Measurements from ENCODE around the gene VRTN. TPM values are rescaled to one million over a fixed set of nuclear protein-coding genes. Genes with fewer than 3 reads are reported as not detected.
A peak's percentile ranks its signal among the peaks of the same experiment; 100 is the strongest.

Gene VRTN
- total RNA-seq, 1 experiment from 2014 or later, result 104 TPM

DNA sequence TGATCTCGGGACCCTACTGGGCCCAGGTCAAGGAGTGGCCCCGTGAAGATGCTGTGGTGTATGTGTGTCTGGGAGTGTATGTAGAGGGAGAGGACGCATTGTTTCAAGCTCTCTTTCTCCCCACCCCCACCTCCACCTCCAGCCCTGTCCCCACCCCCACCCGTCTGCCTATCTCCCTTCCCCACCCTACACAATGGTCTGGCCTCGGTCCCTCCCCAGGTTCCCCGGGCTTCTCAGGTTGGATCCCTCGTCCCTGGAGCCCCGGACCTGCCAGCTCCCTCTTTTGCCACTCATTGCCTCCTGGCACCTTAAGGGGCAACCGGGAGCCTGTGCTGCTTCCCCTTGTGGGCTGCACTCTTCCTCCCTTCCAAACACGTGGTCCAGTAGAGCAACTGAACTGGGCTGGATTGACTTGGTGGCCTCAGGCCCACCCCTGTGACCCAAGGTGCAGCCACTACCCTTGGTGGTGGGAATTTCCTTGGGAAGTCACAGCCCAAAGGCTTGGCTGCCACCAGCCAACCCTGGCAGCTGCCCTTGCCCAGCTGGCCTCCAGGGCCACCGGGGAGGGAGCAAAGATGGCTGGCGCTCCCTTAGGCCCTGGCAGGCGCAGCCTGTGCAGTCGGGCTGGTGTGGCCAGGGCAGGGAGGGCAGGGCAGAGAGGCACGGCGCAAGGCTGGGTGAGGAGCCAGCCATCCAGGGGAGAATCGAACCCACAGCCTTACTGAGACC lies 628 bp downstream of the VRTN start:
- no peaks in the 10 kb centered on the region; a peak in 1 of 5 replicates for H3K9me3 Mint-ChIP-seq
- Histone ChIP-seq H2BK12ac (ENCODE audit: insufficient read length, low read depth, low read length) (no peak overlapping the region), H2BK120ac (ENCODE audit: low read depth, low read length, poor library complexity, severe bottlenecking) (no peak overlapping the region), H3K9ac (ENCODE audit: extremely low read depth, insufficient read length, low read length) (peak overlapping the region; percentile 76), H3K79me2 (ENCODE audit: insufficient read depth, low read length) (peaks cover 48% of the 10 kb centered on the region), H3K14ac (ENCODE audit: insufficient read depth, low read length) (peak overlapping the region; percentile 76), H3K56ac (ENCODE audit: insufficient read length, low read depth, low read length) (no peak overlapping the region), H3K4me1 (ENCODE audit: insufficient read depth, low read length) (peaks cover 3% of the 10 kb centered on the region; the same call in 1 of the 2 replicates), H3T11ph (ENCODE audit: low read length) (no peak overlapping the region), H3K18ac (ENCODE audit: insufficient read length, low read depth, low read length) (peak overlapping the region; percentile 45), H3K9me3 (ENCODE audit: control insufficient read depth, low read depth, low read length) (no peaks in the 10 kb centered on the region), H2AK5ac (ENCODE audit: insufficient read length, low read length) (no peak overlapping the region), H3K4ac (ENCODE audit: low read depth, low read length) (peak overlapping the region; percentile 2; the same call in 1 of the 2 replicates), H3K23me2 (ENCODE audit: insufficient read length, low read depth, low read length, poor library complexity, severe bottlenecking) (peaks cover 29% of the 10 kb centered on the region), H2BK20ac (ENCODE audit: low read depth, low read length, poor library complexity, severe bottlenecking) (no peak overlapping the region), H2AFZ (ENCODE audit: low read length) (no peak overlapping the region), H4K8ac (replicated peaks; ENCODE audit: insufficient read length, low read depth, low read length) (no peak overlapping the region), H2BK15ac (ENCODE audit: low read depth, low read length) (no peak overlapping the region), H4K20me1 (ENCODE audit: control insufficient read depth, insufficient read depth, insufficient read length) (no peaks in the 10 kb centered on the region), H4K5ac (ENCODE audit: insufficient read length, low read depth, low read length) (no peak overlapping the region), H3K79me1 (ENCODE audit: insufficient read depth, low read depth, low read length, poor library complexity, severe bottlenecking) (no peaks in the 10 kb centered on the region), H3K4me2 (ENCODE audit: insufficient read depth, insufficient read length, low read length) (peak overlapping the region; percentile 90), H3K27ac (ENCODE audit: insufficient read length, low read depth, low read length) (peak overlapping the region; percentile 6), H3K27me3 (ENCODE audit: insufficient read depth, low read length) (no peaks in the 10 kb centered on the region), H4K91ac (ENCODE audit: insufficient read length, low read depth, low read length) (peak overlapping the region; percentile 33), H2BK5ac (ENCODE audit: insufficient read length, low read length) (no peak overlapping the region), H3K23ac (ENCODE audit: insufficient read length, low read depth, low read length) (no peak overlapping the region)
- H3K4me3 Mint-ChIP-seq, result peak overlapping the region; percentile 92 to 96
- peaks cover 49 to 59% of the 10 kb centered on the region in 2 experiments for H3K4me1 Mint-ChIP-seq
- H3K27ac Mint-ChIP-seq, result peak overlapping the region; percentile 94 to 98 (median 97)
- DNase-seq, result no peak
- no CpG with 5 or more reads among the region's 17 CpGs for WGBS (ENCODE audit: extremely low coverage, insufficient read length, low lambda C conversion rate)
- TF ChIP-seq, protein P1, sequence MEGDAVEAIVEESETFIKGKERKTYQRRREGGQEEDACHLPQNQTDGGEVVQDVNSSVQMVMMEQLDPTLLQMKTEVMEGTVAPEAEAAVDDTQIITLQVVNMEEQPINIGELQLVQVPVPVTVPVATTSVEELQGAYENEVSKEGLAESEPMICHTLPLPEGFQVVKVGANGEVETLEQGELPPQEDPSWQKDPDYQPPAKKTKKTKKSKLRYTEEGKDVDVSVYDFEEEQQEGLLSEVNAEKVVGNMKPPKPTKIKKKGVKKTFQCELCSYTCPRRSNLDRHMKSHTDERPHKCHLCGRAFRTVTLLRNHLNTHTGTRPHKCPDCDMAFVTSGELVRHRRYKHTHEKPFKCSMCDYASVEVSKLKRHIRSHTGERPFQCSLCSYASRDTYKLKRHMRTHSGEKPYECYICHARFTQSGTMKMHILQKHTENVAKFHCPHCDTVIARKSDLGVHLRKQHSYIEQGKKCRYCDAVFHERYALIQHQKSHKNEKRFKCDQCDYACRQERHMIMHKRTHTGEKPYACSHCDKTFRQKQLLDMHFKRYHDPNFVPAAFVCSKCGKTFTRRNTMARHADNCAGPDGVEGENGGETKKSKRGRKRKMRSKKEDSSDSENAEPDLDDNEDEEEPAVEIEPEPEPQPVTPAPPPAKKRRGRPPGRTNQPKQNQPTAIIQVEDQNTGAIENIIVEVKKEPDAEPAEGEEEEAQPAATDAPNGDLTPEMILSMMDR (conservative IDR thresholded peaks at IDR 0.05), result no peak
- no peaks in the 10 kb centered on the region for H3K27me3 Mint-ChIP-seq (ENCODE audit: low read depth)
- peaks cover 13 to 29% (median 24%) of the 10 kb centered on the region in 3 experiments; a peak in 6 of 7 replicates for H3K36me3 Mint-ChIP-seq (ENCODE audit: insufficient read depth in 1 of 3, low read depth in 3 of 3)
